Natural killer cell treated with Interleukin-12 subunit alpha and Interleukin-12 subunit beta and Interleukin-15 and Interleukin-18, amount 100 ng/mL, for 72 hours (primary cell): ENCODE results near the gene AMBP. TPM values are rescaled to one million over a fixed set of nuclear protein-coding genes. Genes with fewer than 3 reads are reported as not detected.

Experiments used
- ATAC-seq, 2 donors: fragments of 150-1000 bp; cut with Tn5 transposase in 1 of 2; sonication (Bioruptor Pico), chemical (Tn5 transposase) in 1 of 2; 2 replicates each; pipeline ENCODE4 v1.10.0; 2021
- DNase-seq: peaks from one replicate; pipeline ENCODE4 v3.0.0; 2022; ENCODE audit warnings: low spot score
- H3K27ac Mint-ChIP-seq, 2 donors: 1 replicate in 1 of 2; 2 replicates in 1 of 2; pipeline ENCODE4 v1.8.0; 2022; ENCODE audit warnings: mixed read lengths in 2 of 2, mild to moderate bottlenecking in 1 of 2, moderate library complexity in 1 of 2
- H3K27me3 Mint-ChIP-seq, 2 donors: 1 replicate in 1 of 2; 2 replicates in 1 of 2; pipeline ENCODE4 v1.8.0; 2022; ENCODE audit warnings: mixed read lengths in 2 of 2
- H3K36me3 Mint-ChIP-seq: one replicate; pipeline ENCODE4 v1.8.0; 2022; ENCODE audit warnings: mixed read lengths
- H3K4me1 Mint-ChIP-seq, 2 donors: 1 replicate in 1 of 2; 2 replicates in 1 of 2; pipeline ENCODE4 v1.8.0; 2022; ENCODE audit warnings: low read depth in 2 of 2, mixed read lengths in 2 of 2, mild to moderate bottlenecking in 1 of 2
- H3K4me3 Mint-ChIP-seq: one replicate; pipeline ENCODE4 v1.8.0; 2022; ENCODE audit warnings: mixed read lengths
- H3K9me3 Mint-ChIP-seq: 2 replicates; pipeline ENCODE4 v1.8.0; 2022; ENCODE audit warnings: mixed read lengths
- total RNA-seq, 2 donors: library from RNA; stranded (reverse); gene quantifications; one replicate each; pipeline ENCODE4 v1.2.3, GENCODE V29; 2022

AMBP gene
- total RNA-seq, 2 donors from 2014 or later = not detected

GRCh38 chr9:114117996-114118830 lies 40.1 kb upstream of the AMBP start:
- ATAC-seq = peak in 1 of 2 donors; percentile 21
- Mint-ChIP-seq H3K9me3 (no peaks in the 10 kb centered on the region), H3K4me1 (no peaks in the 10 kb centered on the region), H3K27ac (no peak overlapping the region), H3K4me3 (no peak overlapping the region), H3K27me3 (peaks cover 20 to 37% of the 10 kb centered on the region in 2 donors), H3K36me3 (no peaks in the 10 kb centered on the region)
- no peak for DNase-seq

- no peak overlapping the region for H3K4me3 Mint-ChIP-seq
- DNase-seq (no peak), ATAC-seq (no peak)
- no peaks in the 10 kb centered on the region for H3K9me3 Mint-ChIP-seq
- no peaks in the 10 kb centered on the region for H3K36me3 Mint-ChIP-seq
- no peak overlapping the region for H3K27ac Mint-ChIP-seq
- no peaks in the 10 kb centered on the region for H3K4me1 Mint-ChIP-seq
- peaks cover 24 to 42% of the 10 kb centered on the region in 2 donors for H3K27me3 Mint-ChIP-seq
Observed at GRCh38 chr9:114117614-114117995, 39.5 kb upstream of the AMBP start.

GRCh38 chr9:114116126-114116747 lies 38.1 kb upstream of the AMBP start:
- H3K27me3 Mint-ChIP-seq = peaks cover 28 to 47% of the 10 kb centered on the region in 2 donors
- H3K27ac Mint-ChIP-seq = no peak overlapping the region
- H3K4me3 Mint-ChIP-seq = no peak overlapping the region

GRCh38 chr9:114115654-114116125 lies 37.6 kb upstream of the AMBP start:
- no peak for DNase-seq
- no peaks in the 10 kb centered on the region for H3K4me1 Mint-ChIP-seq
- H3K4me3 Mint-ChIP-seq = no peak overlapping the region
- peaks cover 30 to 45% of the 10 kb centered on the region in 2 donors for H3K27me3 Mint-ChIP-seq
- no peak overlapping the region for H3K27ac Mint-ChIP-seq
- no peaks in the 10 kb centered on the region for H3K9me3 Mint-ChIP-seq
- no peaks in the 10 kb centered on the region for H3K36me3 Mint-ChIP-seq
- ATAC-seq = no peak

More at GRCh38 chr9:114116126-114116747, 38.1 kb upstream of the AMBP start:
- Mint-ChIP-seq H3K36me3 (no peaks in the 10 kb centered on the region), H3K4me1 (no peaks in the 10 kb centered on the region), H3K9me3 (no peaks in the 10 kb centered on the region)
- peak; percentile 15 to 29 for ATAC-seq
- no peak for DNase-seq

GRCh38 chr9:114114364-114114763 lies 36.3 kb upstream of the AMBP start:
- H3K36me3 Mint-ChIP-seq = no peaks in the 10 kb centered on the region
- H3K27ac Mint-ChIP-seq = no peak overlapping the region
- H3K4me3 Mint-ChIP-seq = no peak overlapping the region
- H3K27me3 Mint-ChIP-seq = peaks cover 27 to 39% of the 10 kb centered on the region in 2 donors
- no peaks in the 10 kb centered on the region for H3K9me3 Mint-ChIP-seq
- H3K4me1 Mint-ChIP-seq = no peaks in the 10 kb centered on the region
- ATAC-seq (no peak), DNase-seq (no peak)

- Mint-ChIP-seq H3K4me1 (no peaks in the 10 kb centered on the region), H3K4me3 (no peak overlapping the region), H3K36me3 (no peaks in the 10 kb centered on the region), H3K27ac (no peak overlapping the region), H3K27me3 (peaks cover 27 to 36% of the 10 kb centered on the region in 2 donors), H3K9me3 (no peaks in the 10 kb centered on the region)
- DNase-seq (no peak), ATAC-seq (no peak)
Observed at GRCh38 chr9:114112778-114113584, 34.9 kb upstream of the AMBP start.

- H3K36me3 Mint-ChIP-seq = no peaks in the 10 kb centered on the region
- ATAC-seq = no peak
Observed at GRCh38 chr9:114112325-114112724, 34.2 kb upstream of the AMBP start.

GRCh38 chr9:114110180-114110579 lies 32.1 kb upstream of the AMBP start:
- Mint-ChIP-seq H3K27me3 (peaks cover 27 to 37% of the 10 kb centered on the region in 2 donors), H3K27ac (no peak overlapping the region), H3K9me3 (no peaks in the 10 kb centered on the region), H3K4me1 (peaks cover 0 to 4% of the 10 kb centered on the region in 2 donors), H3K36me3 (no peaks in the 10 kb centered on the region), H3K4me3 (no peak overlapping the region)
- ATAC-seq (no peak), DNase-seq (no peak)

More at GRCh38 chr9:114112325-114112724, 34.2 kb upstream of the AMBP start:
- Mint-ChIP-seq H3K27me3 (peaks cover 28 to 35% of the 10 kb centered on the region in 2 donors), H3K4me1 (peaks cover 0 to 4% of the 10 kb centered on the region in 2 donors), H3K27ac (no peak overlapping the region), H3K9me3 (no peaks in the 10 kb centered on the region), H3K4me3 (no peak overlapping the region)
- no peak for DNase-seq

GRCh38 chr9:114109124-114109523 lies 31.0 kb upstream of the AMBP start:
- Mint-ChIP-seq H3K9me3 (no peaks in the 10 kb centered on the region), H3K4me1 (peaks cover 0 to 4% of the 10 kb centered on the region in 2 donors), H3K27me3 (peaks cover 25 to 44% of the 10 kb centered on the region in 2 donors), H3K4me3 (no peak overlapping the region), H3K36me3 (no peaks in the 10 kb centered on the region), H3K27ac (no peak overlapping the region)
- DNase-seq = no peak
- ATAC-seq = no peak

GRCh38 chr9:114108016-114108833 lies 30.1 kb upstream of the AMBP start:
- no peak for DNase-seq
- H3K27ac Mint-ChIP-seq = no peak overlapping the region
- peak; percentile 75 to 83 for ATAC-seq
- H3K36me3 Mint-ChIP-seq = no peaks in the 10 kb centered on the region
- no peak overlapping the region for H3K4me3 Mint-ChIP-seq
- no peaks in the 10 kb centered on the region for H3K9me3 Mint-ChIP-seq
- H3K4me1 Mint-ChIP-seq = peaks cover 0 to 4% of the 10 kb centered on the region in 2 donors
- H3K27me3 Mint-ChIP-seq = peaks cover 21 to 46% of the 10 kb centered on the region in 2 donors

- peaks cover 21 to 47% of the 10 kb centered on the region in 2 donors for H3K27me3 Mint-ChIP-seq
- H3K27ac Mint-ChIP-seq = no peak overlapping the region
- DNase-seq (no peak), ATAC-seq (peak; percentile 18 to 63)
- H3K9me3 Mint-ChIP-seq = no peaks in the 10 kb centered on the region
- no peak overlapping the region for H3K4me3 Mint-ChIP-seq
- H3K4me1 Mint-ChIP-seq = peaks cover 0 to 4% of the 10 kb centered on the region in 2 donors
- H3K36me3 Mint-ChIP-seq = no peaks in the 10 kb centered on the region
Observed at GRCh38 chr9:114107286-114108001, 29.3 kb upstream of the AMBP start.

- H3K36me3 Mint-ChIP-seq = peaks cover 6% of the 10 kb centered on the region
- ATAC-seq (no peak), DNase-seq (no peak)
- no peak overlapping the region for H3K27ac Mint-ChIP-seq
- peaks cover 0 to 4% of the 10 kb centered on the region in 2 donors for H3K4me1 Mint-ChIP-seq
- peaks cover 16 to 48% of the 10 kb centered on the region in 2 donors for H3K27me3 Mint-ChIP-seq
- no peaks in the 10 kb centered on the region for H3K9me3 Mint-ChIP-seq
- no peak overlapping the region for H3K4me3 Mint-ChIP-seq
Observed at GRCh38 chr9:114105236-114105635, 27.1 kb upstream of the AMBP start.
